Activated CD8-positive, alpha-beta memory T cell treated with anti-CD3 and anti-CD28 coated beads, Interleukin-2, amount 50 U/mL, for 24 hours (primary cell): ENCODE results near the gene LIPC.

Experiments used
- DNase-seq: peaks from one replicate; pipeline ENCODE4 v3.0.0-alpha.2; 2020; ENCODE audit errors: extremely low read depth

The LIPC gene

DNA sequence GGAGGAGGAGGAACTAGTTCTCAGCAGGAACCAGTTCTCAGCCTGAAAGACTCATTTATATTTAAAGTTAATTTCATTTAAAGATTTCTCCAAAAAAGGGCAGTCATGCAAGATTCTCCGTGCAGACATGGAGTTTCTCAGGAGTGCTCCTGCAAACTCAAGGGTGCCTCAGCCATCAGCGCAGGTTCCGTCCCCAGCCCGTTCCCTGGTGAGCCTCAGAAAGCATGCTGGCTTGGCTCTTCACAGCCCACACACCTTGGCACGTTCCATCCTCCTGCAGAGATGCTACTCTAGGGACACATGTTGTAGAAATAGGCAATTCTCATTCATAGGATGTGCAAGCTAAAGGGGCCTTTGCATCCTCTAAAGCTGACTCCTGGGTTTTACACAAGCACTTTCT lies 123.0 kb downstream of the LIPC start:
- no peak for DNase-seq

GRCh38 chr15:58555162-58556027 lies 123.6 kb downstream of the LIPC start:
- DNase-seq: no peak

- DNase-seq: no peak
Measured at GRCh38 chr15:58556028-58556361, 124.2 kb downstream of the LIPC start.

- DNase-seq: no peak
Measured at GRCh38 chr15:58556541-58556940, 124.8 kb downstream of the LIPC start.

DNA sequence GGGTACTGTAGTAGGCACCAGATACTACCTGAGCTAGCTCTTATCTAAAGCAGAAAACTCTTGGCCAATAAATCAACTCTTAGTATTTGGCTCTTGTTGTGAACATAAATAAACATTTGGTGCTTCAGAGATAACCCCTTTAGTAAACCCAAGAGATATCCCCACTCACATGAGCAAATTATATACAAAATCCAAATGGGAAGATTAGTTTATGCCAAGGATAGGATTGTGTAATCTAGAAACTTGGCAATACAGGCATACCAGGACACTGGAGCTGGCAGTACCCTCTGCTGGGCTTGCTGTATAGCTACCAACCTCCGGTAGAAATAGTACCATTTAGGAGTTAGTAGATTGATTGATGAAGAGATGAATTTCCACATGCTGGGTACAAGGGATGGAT lies 127.0 kb downstream of the LIPC start:
- no peak for DNase-seq

DNA sequence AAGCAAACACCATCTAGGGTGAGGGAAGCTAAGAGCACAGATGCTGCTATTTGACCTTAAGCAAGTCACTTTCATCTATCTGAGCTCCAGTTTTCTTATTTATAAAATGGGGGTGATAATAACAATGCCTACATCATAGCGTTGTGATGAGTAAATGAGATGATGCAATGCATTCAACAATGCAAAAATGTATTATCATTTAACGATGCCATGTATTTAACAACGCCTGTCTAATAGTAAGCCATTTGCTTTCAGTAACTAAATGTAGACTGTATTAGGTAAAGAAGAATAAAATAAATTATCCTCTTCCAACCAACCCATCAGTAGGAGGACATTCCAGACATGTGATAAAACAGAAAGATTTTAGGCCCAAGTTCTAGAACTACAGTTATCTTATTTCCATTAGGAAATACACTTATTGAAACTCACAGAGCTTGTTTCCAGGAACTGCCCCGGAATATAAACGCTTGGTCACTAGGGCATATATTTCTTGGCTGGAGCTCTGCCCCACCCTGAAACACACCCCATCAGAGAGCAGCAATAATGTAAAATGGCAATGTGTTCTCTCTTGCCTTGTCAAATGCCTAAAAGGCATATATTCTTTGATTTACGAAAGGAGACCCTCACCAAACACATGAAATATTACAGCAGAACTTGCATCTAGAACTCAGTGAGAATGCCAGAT lies 128.3 kb downstream of the LIPC start:
- DNase-seq: no peak

- no peak for DNase-seq
Measured at GRCh38 chr15:58561321-58561720, 129.5 kb downstream of the LIPC start.

DNA sequence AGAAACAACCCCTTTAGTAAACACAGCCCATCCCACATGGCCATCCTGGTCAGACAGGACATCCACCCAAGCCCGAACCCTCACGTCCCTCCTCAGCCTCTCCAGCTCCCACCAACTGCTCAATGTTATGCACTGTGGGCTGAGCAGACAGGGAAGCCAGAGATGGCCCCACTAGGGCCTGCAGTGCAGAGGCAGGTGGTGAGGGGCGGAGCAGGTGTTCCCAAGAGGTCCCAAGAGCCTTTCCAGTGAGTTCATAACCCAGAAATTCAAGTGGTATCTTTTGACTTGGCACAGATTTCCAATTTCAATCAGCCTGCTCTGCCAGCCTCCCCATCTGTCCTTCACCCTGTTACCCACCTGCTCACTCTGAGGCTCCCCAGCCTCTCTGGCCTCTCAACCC lies 130.3 kb downstream of the LIPC start:
- no peak for DNase-seq

DNA sequence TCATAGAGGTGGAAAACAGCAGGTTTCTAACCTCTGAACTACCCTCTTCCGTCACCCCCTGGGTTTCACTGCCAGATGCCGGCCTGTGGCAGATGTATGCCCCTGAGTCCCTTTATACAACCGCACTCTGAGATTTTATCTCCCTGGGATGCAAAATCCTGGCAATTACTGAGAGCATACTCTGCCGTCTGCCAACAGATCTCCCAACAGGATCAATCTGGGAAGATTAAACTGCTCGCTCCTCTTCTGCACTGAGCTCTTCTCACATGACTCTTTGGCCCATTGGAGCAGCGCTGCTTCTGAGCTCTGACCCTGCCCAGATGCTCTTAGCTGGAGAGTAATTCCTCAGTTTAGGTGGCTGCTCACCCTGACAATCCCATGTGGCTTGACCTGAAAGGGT lies 133.2 kb downstream of the LIPC start:
- DNase-seq: no peak

- DNase-seq: no peak
Measured at GRCh38 chr15:58565619-58566018, 133.8 kb downstream of the LIPC start.

DNA sequence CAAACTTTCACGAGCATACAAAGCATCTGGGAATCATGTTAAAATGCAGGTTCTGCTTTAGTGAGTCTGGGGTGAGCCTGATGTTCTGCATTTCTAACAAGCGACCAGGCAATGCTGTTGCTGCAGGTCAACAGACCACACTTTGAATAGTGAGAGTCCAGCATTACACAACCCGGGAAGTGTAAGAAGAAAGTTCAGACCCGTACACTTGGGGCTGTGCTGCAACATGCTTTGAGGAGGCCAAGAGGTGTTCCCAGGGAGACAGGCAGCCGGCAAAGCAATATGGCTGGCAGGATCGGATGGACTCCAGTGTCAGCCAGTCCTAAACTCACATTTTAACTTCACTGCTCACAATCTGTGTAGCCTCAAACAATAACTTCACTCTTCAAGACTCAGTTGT lies 134.2 kb downstream of the LIPC start:
- DNase-seq: no peak

GRCh38 chr15:58568157-58568571 lies 136.4 kb downstream of the LIPC start:
- DNase-seq: no peak

DNA sequence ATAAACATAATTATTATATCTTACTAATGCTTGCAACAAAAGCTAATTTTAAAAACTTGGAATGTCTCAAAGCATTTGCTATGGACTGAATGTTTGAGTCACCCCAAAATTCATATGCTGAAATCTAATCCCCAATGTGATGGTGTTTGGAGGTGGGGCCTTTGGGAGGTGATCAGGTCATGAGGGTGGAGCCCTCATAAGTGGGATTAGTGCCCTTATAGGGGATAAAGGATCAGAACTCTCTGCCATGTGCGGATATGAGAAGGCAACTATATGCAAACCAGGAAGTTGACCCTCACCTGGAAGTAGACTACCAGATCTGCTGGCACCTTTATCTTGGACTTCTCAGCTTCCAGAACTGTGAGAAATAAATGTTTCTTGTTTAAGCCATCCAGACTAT lies 137.7 kb downstream of the LIPC start:
- no peak for DNase-seq

DNA sequence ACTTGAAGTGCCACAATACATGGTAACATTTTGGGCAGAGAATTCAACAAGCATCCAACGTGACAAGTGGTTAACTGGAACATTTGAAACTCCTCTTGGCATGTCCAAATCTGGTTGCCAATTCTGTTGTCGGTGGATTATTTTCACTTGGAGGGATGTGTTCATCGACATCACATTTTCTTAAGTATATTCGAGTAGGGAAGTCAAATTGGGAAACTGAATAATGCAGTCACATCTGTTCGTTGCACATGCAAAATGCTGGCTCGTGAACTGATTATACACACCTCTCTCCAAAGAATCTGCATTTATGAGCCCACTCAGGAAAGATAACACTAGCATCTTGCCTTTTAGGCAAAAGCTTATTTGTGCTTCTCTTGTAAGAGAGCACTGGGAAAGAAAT lies 139.7 kb downstream of the LIPC start:
- no peak for DNase-seq

GRCh38 chr15:58572521-58572920 lies 140.7 kb downstream of the LIPC start:
- DNase-seq: no peak

- no peak for DNase-seq
Measured at GRCh38 chr15:58573270-58573669, 141.5 kb downstream of the LIPC start.

- no peak for DNase-seq
Measured at GRCh38 chr15:58574631-58575030, 142.8 kb downstream of the LIPC start.

DNA sequence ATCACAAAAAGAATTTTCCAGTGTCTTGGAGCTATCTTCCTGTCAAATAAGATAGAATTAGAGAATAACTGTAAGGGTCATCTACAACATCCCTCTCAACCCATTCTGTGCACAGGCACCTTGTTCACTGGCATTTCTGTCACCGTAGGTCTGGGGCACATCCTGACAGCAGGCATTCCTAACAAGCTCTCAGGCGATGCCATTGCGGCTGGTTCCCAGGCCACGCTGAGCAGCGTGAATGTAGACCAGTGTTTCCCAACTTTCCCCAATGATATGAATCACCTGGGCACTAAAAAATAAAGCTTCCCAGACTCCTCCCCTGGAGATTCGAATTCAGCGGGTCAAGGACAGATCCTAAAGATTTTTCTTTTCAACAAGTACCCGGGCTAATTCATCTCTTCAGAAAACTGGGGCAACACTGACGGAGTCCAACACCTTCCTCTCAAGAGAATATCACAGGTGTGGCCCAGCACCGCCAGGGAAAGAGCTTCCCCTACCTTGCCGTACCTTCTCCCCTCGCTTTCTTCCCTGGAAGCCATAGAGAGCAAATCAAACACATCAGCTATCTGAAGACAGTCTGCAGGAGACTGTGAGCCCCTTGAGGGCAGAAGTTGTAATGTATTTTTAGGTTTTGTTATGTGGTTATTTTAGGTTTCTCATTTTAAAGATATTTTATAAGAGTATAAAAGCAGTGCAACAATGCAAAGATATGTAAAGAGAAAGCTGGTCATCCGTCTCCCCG lies 143.4 kb downstream of the LIPC start:
- no peak for DNase-seq

DNA sequence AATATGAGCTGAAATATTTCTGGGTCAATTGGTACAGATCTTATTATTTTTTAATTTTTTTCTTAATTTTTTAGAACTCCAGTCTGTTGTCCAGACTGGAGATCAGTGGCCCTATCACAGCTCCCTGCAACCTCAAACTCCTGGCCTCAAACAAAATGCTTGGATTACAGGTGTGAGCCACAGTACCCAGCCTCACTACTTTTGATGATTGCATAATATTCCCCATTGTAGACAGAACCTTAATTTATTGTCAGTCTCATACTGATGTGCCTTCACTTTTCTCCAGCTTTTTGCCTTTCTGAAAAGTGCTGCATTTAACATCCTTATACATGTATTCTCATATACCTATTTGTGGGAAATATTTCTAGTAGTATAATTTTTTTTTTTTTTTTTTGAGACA lies 144.9 kb downstream of the LIPC start:
- no peak for DNase-seq

GRCh38 chr15:58582160-58582559 lies 150.4 kb downstream of the LIPC start:
- no peak for DNase-seq

GRCh38 chr15:58583171-58583908 lies 151.5 kb downstream of the LIPC start:
- no peak for DNase-seq
